Measurements from ENCODE around the gene NTN1.

Gene NTN1

DNA sequence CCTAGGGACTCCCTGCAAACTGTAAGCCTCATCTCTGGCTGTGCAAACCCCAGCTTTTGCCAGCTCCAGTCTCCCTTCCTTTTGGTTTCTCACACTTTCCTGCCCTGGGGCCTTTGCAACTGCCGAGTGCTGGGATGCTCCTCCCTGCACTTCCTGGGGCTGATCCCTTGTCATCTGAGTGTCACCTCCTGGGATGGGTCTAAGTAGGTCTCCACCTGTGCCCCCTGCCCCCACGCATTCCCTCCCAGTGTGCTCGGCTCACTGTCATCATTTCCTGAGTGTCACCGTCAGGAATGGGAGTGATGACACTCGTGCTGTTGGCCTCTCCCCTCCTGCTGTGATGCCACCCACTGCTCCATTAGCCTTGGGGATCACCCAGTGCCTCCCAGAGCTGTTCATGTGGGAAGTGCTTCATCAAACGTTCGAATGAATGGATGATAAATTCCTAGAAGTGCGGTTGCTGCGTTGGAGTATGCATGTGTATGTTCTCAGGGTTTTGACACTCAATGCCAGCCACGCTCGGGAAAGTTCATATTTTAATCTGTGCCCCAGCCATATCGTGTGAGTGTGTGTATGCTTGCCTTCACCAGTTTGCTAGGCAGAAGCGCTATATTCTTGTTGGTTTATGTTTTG, 189.9 kb downstream of the NTN1 start:
- no peak overlapping the region for H3K4me3 ChIP-seq (ENCODE audit: low read depth, low read length)

DNA sequence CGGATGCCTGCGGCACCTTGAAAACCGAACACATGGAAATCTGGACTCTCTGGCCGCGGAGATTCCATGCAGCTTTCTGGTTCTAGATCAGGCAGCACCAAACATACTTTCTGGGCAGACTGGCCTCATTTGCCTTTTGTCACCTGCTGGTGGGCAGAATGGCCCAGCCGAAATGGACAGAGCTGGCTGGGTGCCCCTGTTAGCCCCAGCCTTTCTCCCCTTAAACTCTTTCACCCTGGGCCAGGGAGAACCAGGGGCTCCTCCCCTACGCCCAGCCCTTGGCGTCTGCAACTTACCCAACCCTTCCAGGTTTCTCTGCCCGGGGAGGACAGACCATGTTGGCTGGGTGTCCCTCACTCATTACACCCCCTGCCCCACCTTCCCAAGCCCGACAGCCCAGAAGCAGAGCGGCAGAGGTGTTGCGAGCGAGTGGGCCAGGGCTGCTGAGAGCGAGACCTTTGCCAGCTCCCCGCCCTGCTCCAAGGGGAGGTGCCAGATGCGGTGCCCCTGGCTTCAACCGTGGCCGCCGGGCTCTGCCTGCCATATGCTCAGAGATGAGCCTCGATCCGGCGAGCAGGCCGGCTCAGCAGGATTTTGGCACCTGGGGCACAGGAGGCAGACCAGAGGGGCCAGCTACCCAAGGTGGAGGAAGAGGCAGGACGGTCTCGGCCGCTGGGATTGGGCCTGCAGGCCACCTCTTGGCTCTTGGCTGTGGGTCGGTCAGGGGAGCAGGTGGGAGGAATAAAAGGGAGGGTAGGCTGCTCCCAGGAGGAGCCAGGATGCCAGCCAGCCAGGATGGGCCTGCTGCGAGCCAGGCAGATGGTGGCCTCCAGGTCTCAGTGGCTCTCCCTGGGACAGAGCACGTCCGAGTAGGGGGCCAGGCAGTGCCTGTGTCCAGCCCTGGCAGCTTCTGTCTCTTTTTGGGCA, 191.3 kb downstream of the NTN1 start:
- H3K4me3 ChIP-seq (ENCODE audit: low read depth, low read length): no peak overlapping the region

DNA sequence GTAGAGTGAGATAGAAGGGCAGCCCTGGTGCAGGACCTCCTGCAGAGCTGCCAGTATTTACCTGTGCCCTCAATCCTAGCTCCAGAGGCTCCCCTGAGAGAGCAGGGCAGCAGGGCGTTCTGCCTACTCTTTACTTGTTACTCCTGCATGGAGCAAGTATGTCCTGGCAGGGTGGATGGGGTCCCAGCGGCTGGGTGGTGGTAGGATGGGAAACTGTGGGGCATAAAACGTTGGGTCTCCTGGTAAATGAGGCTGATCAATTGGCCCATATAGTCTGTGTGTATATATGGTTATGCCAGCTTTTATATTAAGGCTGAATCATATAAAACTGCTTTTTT, 192.0 kb downstream of the NTN1 start:
- H3K4me3 ChIP-seq (ENCODE audit: low read depth, low read length): no peak overlapping the region

DNA sequence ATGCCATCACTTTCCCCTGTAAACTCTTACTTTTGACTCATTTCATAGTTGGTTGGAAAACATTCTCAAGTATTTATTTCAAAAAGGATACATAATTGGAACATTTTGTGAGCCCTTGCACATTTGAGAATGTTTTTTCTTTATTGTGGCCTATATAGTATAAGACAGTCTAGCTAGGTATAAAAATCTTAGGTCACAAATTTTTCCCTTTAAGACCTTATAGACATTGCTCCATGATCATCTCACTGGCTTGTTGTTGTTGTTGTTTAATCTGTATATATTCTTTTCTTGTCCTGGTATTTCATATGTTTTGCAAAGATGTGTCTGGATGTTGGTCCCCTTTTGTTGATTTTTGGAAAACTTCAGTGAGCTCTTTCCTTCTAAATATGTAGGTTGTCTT, 194.2 kb downstream of the NTN1 start:
- no peak overlapping the region for H3K4me3 ChIP-seq (ENCODE audit: low read depth, low read length)

DNA sequence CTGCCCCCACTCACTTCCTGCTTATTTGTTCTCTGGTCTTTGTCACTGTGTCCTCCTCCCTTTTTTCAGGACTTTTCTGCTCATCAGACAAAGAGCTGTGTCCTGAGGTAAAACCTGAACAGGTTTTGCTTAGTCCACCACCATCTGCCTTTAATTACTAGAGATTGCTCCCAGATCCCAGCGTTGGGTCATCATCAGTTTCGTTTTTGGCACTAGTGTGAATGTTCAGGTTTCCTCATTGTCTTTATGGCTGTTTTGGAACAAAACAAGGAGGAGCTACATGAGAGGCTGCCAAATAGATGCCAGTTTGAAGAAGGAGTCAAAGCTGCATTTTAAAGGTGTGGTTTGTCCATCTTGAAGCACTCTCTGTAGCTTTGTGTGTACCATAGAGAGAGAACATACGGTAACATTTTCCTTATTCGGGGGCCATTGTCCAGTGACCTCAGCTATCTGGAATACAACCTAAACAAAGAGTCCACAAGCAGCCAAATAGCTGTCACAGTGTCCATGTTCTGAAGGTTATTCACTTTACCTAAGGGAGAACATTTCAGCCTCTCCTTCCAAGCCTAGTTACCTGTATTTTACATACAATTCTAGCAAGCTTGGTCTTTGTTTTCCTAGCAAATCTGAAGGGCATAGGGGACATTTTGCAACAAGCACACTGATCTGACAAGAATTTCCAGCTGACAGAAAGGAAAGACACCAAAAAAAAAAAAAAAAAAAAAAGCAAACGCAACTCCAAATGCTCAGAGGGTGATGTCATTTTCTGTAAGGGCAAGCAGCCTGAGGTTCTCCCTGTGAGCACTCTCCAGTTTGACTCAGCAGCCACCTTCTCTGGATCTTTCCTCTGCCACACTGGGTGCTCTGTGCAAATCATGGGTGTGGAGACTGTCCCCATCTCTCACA, 196.1 kb downstream of the NTN1 start:
- no peak overlapping the region for H3K4me3 ChIP-seq (ENCODE audit: low read depth, low read length)

DNA sequence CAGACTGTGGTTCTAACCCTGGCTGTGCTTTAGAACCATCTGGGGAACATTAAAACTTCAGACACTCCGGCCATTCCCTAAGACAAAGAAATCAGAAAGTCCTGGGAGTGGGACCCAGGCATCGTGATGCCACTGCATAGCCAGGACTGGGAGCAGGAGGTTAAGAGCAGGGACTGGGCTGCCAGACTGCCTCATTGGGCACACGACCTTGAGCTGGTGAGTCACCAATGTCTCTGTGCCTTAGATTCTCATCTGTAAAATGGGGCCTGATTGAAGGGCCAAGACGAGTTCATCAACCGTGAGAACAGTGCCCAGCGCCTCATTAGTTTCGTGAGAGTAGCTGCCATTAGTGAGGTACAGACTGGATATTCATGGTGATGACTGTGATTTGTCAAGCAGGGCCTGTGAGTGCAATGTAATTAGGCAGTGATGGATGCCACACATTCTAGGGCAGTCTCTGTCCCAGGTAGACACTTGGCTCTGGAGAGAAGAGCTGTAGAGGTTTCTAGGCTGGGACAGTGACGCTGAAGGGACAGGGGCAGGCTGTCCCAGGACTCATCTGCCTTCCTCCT, 196.8 kb downstream of the NTN1 start:
- no peak overlapping the region for H3K4me3 ChIP-seq (ENCODE audit: low read depth, low read length)

DNA sequence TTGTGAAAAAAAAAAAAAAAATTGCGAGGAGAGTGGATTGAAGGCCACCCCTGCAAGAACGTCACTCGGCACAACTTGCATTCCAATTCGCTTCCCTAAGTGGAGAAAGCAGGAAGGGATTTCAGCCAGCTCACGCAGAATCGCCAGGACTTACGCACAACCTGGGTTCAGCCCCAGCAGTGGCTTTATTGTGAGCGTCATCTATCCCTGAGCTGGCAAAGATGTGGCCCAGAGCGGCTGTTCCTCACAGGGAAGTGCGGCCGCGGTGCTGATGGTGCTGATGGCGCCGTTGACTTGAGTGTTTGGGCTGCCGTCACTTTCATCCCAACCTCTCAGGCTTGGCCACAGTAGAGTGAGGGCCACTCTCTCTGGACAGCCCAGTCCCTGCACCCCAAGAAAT, 197.6 kb downstream of the NTN1 start:
- no peak overlapping the region for H3K4me3 ChIP-seq (ENCODE audit: low read depth, low read length)

DNA sequence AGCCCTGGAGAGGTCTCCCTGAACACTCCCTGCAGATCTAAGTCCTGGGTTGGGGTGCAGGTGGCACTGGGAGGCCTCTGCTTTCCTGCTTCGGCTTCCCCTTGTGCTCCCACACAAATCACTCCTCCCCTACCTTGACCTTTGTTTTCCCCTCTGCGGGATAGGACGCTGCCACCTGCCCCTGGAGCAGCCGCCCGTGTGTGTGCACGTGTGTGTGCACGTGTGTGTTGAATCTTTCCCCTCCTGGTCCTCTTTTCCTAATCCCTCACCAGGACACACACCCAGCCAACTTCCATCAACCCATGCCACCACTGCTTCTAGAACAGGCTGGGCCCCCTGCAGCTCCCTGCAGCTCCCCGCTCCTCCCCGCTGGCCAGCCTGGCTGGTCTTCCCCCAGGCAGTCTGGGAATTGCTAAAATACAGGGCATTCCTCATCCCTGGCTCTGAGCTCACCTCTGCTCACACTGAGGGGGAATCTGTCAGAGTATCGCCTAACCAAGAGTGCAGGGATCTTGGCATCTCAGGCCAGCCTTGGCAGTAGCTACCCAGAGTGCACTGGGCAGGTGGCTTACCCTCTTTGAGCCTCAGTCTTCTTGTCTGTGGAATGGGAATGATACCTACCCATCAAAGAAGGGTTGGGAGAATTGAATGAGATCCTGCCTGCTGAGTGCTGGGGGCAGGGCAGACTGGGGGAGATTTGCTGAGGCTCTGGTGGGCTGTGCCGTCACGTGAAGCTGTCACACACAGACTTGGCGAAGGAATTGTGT, 198.5 kb downstream of the NTN1 start:
- H3K4me3 ChIP-seq (ENCODE audit: low read depth, low read length): no peak overlapping the region

DNA sequence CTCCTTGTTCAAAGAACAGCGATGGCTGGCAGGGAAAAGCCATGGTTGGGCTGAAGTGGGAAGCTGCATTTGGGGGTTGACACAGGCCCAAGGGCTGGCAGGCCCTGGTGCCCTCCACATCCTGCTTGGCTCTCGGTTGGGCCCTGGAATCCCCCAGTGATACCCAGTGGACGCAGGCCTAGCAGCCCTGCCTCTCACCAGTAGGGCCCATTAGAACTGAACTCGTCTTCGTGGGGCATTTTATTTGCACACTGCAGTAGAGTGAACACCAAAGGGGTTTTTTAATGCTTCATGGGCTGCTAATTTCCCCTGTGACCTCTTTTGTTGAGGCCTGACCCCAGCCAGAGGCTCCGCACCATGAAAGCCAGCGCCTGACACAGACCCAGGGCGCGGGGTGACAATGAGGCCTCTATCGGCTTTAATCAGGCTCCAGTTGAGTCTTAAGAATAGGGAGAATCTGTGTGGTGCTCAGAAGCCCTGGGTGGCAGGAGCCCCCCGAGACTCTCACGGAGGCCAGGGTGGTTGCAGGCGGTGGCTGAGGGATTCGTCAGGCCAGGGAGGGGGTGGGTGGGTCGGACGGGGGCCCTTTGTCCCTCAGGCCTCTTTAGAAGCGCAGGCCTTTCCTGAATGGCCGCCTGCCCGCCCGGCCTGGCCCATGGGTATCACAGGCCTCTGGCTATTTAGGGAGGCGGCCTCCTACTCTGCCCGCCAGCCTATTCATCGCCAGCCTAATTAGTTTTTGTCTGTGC, 199.3 kb downstream of the NTN1 start:
- no peak overlapping the region for H3K4me3 ChIP-seq (ENCODE audit: low read depth, low read length)

DNA sequence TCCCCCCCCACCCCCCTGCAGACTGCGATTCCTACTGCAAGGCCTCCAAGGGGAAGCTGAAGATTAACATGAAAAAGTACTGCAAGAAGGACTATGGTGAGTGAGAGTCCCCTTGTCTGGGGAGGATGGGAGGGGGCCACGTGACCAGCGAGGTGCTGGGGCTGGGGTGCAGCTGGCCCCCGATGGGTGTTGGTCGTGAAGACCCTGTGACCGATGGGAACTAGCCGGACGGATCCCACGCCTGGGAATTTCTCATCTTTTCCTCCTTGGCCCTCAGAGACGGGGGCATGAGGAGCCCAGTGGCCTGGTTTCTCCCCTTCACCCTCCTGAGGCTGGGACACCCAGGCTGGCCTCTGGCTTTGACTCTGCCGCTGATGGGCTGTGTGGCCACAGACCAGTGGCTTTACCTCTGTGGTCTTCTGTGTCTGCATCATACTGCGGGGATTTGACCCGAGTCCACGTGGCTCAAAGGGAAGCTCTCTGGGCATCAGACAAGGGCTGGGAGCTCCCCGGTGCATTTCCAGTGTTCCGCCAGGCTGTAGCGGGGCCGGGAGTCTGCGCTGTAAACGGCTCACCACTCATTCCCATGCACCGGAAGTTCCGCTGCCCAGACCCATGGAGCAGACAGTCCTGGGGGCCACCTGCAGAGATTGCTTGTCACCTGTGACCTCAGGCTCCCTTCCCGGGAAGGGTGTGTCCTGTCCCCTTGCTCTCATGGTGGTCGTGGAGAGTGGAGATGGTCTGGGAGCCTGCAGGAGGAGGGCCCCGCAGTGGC, 200.0 kb downstream of the NTN1 start:
- H3K4me3 ChIP-seq (ENCODE audit: low read depth, low read length): no peak overlapping the region

DNA sequence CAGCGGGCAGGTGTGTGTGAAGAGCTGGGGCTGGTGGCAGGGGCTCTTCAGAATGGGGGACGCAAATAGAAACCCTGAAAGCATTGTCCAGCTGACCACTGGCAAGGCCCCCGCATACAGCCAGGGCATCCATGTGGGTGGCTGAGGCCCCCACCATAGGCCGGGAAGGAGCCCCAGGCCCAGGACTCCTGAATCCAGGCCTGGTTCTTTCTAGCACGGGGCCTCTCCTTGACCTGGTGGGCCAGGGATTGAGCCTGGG, 200.5 kb downstream of the NTN1 start:
- no peak overlapping the region for H3K4me3 ChIP-seq (ENCODE audit: low read depth, low read length)

DNA sequence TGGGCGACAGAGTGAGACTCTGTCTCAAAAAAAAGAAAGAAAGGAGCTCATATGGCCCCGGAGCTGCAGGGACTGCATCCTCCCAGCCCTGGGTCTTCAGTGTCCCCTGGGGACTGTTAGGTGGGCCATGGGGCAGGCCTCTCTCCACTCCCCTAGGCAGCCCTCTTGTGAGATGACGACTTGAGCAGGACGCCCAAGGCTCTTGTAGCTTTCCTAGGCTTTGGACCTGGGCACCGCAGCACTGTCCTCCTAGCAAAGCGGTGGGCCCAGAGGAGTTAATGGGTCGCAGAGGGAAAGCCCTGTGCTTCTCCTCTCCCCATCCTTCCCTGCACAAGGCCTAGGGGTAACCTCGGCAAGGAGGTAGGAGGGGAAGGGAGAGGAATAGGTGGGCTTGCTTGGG, 202.2 kb downstream of the NTN1 start:
- H3K4me3 ChIP-seq (ENCODE audit: low read depth, low read length): no peak overlapping the region

DNA sequence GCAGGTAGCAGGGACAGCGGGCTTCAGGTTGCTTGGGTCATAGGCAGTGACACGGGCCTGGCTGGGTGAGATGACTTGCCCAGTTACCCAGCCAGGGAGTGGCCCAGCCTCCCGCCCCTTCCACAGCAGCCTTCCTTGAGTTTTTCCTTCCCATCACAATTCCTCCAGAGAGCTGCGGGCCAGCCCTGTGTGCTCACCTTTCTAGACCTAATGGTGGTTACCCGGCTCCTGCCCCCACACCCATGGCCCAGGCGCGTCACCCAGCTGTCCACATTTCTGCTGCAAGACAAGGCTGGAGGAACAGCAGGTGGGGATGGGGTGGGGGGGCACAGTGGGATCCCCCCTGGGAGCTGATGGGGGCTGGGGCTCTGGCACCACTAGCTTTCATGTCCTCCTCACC, 203.2 kb downstream of the NTN1 start:
- H3K4me3 ChIP-seq (ENCODE audit: low read depth, low read length): no peak overlapping the region

DNA sequence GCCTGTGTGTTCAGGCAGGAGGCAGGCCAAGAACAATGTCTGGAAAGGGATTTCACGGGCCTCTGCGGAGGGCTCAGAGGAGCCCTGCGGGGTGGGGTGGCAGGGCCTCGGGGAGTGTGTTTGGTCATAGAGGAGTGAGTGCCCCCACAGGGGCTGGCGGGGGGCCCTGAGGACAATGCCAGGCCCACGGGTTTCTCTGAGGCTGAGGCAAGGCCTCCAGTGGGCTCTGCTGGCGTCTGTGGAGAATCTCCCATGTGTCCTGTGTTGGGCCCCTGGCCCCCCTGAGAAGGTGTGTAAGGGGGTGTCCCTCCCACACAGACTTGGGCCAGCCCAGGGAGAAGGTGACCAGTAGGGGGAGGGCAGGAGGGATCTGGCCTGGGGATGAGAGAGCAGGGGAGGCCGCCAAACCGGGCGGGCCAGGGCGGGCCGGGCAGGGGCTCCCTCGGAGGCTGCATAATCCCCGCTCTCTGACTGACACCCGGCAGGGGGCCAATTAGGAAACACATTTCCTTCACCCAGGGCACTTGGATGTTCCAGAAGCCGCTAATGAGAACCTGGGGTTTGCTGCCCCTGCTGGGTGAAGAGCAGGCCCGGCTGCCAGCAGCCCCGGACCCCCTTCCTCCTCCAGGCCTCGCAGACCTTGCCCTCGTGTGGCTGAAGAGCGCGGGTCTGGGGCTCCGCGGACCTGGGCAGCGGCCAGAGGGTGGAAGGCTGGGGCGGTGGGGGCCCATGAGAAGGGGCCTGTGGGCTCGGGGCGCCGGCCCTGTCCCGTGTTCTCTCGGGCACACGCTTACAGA, 204.2 kb downstream of the NTN1 start:
- no peak overlapping the region for H3K4me3 ChIP-seq (ENCODE audit: low read depth, low read length)

DNA sequence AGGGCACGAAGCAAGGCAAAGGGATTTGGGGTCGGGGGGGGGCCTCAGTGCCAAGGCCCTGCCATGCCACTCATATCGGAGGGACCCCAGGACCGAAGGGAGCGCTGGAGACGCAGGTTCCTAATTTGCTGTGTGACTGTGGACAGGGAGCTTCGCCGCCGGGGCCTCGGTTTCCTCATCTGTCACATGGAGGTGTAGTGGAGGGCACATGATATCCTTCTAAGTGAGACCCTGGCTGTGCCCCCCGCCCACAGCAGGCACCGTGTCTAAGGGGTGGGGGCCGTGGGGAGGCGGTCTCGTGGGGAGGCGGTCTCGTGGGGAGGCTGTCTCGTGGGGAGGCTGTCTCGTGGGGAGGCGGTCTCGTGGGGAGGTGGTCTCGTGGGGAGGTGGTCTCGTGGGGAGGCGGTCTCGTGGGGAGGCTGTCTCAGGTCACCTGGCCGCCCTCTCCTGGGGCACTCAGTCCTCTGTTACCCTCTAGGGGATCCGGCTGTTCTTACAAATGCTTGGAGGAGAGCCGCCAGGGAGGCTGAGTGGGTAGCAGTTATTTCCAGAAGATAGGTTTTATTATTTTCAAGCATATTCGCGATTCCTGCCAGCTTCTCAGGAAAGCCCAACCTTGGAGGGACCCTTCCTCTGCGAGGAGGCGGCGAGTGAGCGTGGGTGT, 205.0 kb downstream of the NTN1 start:
- H3K4me3 ChIP-seq (ENCODE audit: low read depth, low read length): no peak overlapping the region

DNA sequence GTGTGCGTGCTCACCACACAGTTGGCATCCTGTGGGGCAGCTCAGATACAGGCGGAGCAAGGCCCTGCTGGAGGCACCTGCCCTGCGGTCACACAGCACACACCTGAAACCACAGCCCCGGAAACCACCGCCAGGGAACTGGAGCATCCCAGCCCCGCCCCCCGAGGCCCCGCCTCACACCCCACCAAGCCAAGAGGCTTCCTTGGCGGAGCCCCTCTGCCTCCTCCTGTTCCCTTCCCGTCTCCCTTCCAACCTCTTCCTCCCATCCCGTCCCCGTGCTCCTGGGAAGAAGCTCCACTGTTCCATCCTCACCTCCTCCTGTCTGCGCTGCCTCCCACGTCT, 205.5 kb downstream of the NTN1 start:
- H3K4me3 ChIP-seq (ENCODE audit: low read depth, low read length): no peak overlapping the region

DNA sequence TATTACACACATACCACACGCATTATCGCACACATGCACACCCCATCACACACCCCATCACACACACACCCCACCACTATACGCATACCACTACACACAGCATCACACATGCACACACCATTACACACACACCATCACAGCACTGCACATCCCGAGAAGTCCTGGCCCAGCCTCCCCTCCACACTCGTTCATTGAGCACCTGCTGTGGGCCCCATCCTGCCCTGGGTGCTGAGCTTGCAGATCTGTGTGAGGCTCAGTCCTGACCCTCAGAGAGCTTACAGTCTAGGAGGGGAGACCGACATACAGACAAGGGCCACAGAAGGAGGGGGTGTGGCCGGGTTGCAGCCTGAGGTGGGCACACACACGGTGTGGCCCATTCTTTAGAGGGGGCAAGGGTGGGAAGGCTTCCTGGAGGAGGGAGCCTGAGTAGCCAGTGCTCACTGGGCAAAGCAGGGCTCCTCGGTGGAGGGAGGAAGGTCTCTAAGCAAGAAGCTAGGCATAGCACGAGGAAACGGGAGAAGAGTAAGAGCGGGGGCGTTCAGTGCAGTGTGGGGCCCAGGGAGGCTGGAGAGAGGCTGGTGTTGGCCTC, 206.6 kb downstream of the NTN1 start:
- H3K4me3 ChIP-seq (ENCODE audit: low read depth, low read length): no peak overlapping the region
